GM12878 (cell line): Measurements from ENCODE around the gene CRTC3.
"Not testable (repeated sequence)": the region's sequence is repeated elsewhere in the genome, so short reads cannot be mapped to it uniquely, and the experiment has no call there.

Experiments used
- CTCF ChIP-seq, 3 experiments: IDR thresholded peaks in 2 of 3; conservative IDR thresholded peaks in 1 of 3; 2 replicates each; pipeline ENCODE4 v1.5.1; 2011; ENCODE audit warnings: low read depth in 3 of 3, low read length in 3 of 3, mild to moderate bottlenecking in 3 of 3, control low read depth in 2 of 3, moderate library complexity in 2 of 3, inconsistent platforms in 1 of 3, mixed read lengths in 1 of 3; ENCODE audit not compliant: control insufficient read depth in 2 of 3, insufficient read depth in 1 of 3; ENCODE audit errors: extremely low read depth in 1 of 3
- ETV6 ChIP-seq, 2 experiments: fragments of 450-650 bp in 1 of 2; IDR thresholded peaks in 1 of 2; conservative IDR thresholded peaks in 1 of 2; 2 replicates each; pipeline ENCODE4 v1.6.1; 2014; ENCODE audit warnings: antibody characterized with exemption in 1 of 2, borderline replicate concordance in 1 of 2, low read depth in 1 of 2, mild to moderate bottlenecking in 1 of 2, moderate library complexity in 1 of 2
- EZH2 ChIP-seq: IDR thresholded peaks from 2 replicates; pipeline ENCODE4 v1.6.1; 2012; ENCODE audit warnings: low read depth, mild to moderate bottlenecking, control low read depth, inconsistent platforms, low read length, borderline replicate concordance; ENCODE audit not compliant: control insufficient read depth
- JUND ChIP-seq: IDR thresholded peaks from 2 replicates; pipeline ENCODE4 v1.6.1; 2012; ENCODE audit warnings: low read depth, mild to moderate bottlenecking, low read length, improper control_type of control experiment, moderate library complexity
- NR2C2 ChIP-seq: IDR thresholded peaks from 2 replicates; pipeline ENCODE4 v1.6.1; 2011; ENCODE audit warnings: borderline replicate concordance, low read depth; ENCODE audit not compliant: control insufficient read depth, insufficient read length
- POLR2A ChIP-seq: IDR thresholded peaks from 2 replicates; pipeline ENCODE4 v1.6.1; 2011; ENCODE audit warnings: low read depth, mild to moderate bottlenecking, low read length
- POLR2AphosphoS5 ChIP-seq: IDR thresholded peaks from 2 replicates; pipeline ENCODE4 v1.6.1; 2011; ENCODE audit warnings: mild to moderate bottlenecking, low read length, inconsistent platforms
- RFX5 ChIP-seq: IDR thresholded peaks from 2 replicates; pipeline ENCODE4 v1.6.1; 2011; ENCODE audit warnings: low read depth, low read length, improper control_type of control experiment
- TCF12 ChIP-seq: IDR thresholded peaks from 2 replicates; pipeline ENCODE4 v1.6.1; 2011; ENCODE audit warnings: low read depth, mild to moderate bottlenecking, low read length

GRCh38 chr15:90636993-90637392 is 107.3 kb downstream of the CRTC3 start:
- not testable (repeated sequence) for TF ChIP-seq JUND; POLR2AphosphoS5; CTCF (IDR thresholded peaks at IDR 0.05 in 2 of 3, conservative IDR thresholded peaks at IDR 0.05 in 1 of 3; ENCODE audit: control insufficient read depth in 2 of 3, extremely low read depth in 1 of 3, insufficient read depth in 1 of 3, low read depth in 3 of 3, low read length in 3 of 3); POLR2A; TCF12; RFX5; EZH2; NR2C2; ETV6 (conservative IDR thresholded peaks at IDR 0.05 in 1 of 2, IDR thresholded peaks at IDR 0.05 in 1 of 2; ENCODE audit: borderline replicate concordance in 1 of 2, low read depth in 1 of 2)
